ENCODE measurements around the gene RABGAP1L.

- TF ChIP-seq POLR2AphosphoS5 (IDR thresholded peaks at IDR 0.05; ENCODE audit: low read depth, low read length): no peak
- no peak for TF ChIP-seq PAX5 (IDR thresholded peaks at IDR 0.05; ENCODE audit: insufficient read depth, low read length, severe bottlenecking)
Measured at GRCh38 chr1:174433451-174433850, 274.1 kb downstream of the RABGAP1L start.
